Measurements from ENCODE around the gene TMEM200A.

- no peak for TF ChIP-seq CTCF (IDR thresholded peaks at IDR 0.05; ENCODE audit: insufficient read depth, low read length, poor library complexity, severe bottlenecking)
- TF ChIP-seq EZH2phosphoT487 (conservative IDR thresholded peaks at IDR 0.05; ENCODE audit: low read length): no peak
These were observed 87.4 kb downstream of the TMEM200A start for GRCh38 chr6:130453230-130453629.
